Keratinocyte (primary cell): ENCODE data around the gene NCS1. TPM values are rescaled to one million over a fixed set of nuclear protein-coding genes. Genes with fewer than 3 reads are reported as not detected.

Experiments used
- DNase-seq: peaks from one replicate; pipeline ENCODE4 v3.0.0-alpha.2; 2011; ENCODE audit warnings: low read depth, missing footprints, low spot score
- FAIRE-seq: peaks from 2 replicates; lab custom pipeline; 2011; peaks lifted over from hg19 to GRCh38; lab: Jason Lieb, UNC
- H2AFZ ChIP-seq: 2 replicates; pipeline ENCODE4 v1.6.0; 2012; ENCODE audit warnings: low read length, control low read depth, inconsistent platforms; ENCODE audit not compliant: control insufficient read depth
- H3K27ac ChIP-seq: 2 replicates; pipeline ENCODE4 v1.5.1; 2011; ENCODE audit warnings: low read length; ENCODE audit not compliant: control insufficient read depth, insufficient read depth
- H3K27me3 ChIP-seq: 3 replicates; pipeline ENCODE4 v1.6.0; 2011; ENCODE audit warnings: low read length; ENCODE audit not compliant: control insufficient read depth, insufficient read depth; ENCODE audit errors: extremely low read depth
- H3K36me3 ChIP-seq, 2 experiments: 2 replicates in 1 of 2; 3 replicates in 1 of 2; pipeline ENCODE4 v1.5.1; 2011; ENCODE audit warnings: low read length in 2 of 2, mild to moderate bottlenecking in 1 of 2; ENCODE audit not compliant: control insufficient read depth in 2 of 2, insufficient read depth in 2 of 2; ENCODE audit errors: extremely low read depth in 1 of 2
- H3K4me1 ChIP-seq: 3 replicates; pipeline ENCODE4 v1.5.1; 2011; ENCODE audit warnings: low read length; ENCODE audit not compliant: control insufficient read depth, insufficient read depth; ENCODE audit errors: extremely low read depth
- H3K4me2 ChIP-seq: 3 replicates; pipeline ENCODE4 v1.6.0; 2011; ENCODE audit warnings: low read depth, low read length; ENCODE audit not compliant: control insufficient read depth, insufficient read depth; ENCODE audit errors: extremely low read depth
- H3K4me3 ChIP-seq, 3 experiments: fragments of 200-600 bp in 1 of 3; sonication (generic) in 1 of 3; 2 replicates in 2 of 3; 3 replicates in 1 of 3; pipeline ENCODE4 v1.5.1; 2011 to 2016; ENCODE audit warnings: low read length in 3 of 3, mild to moderate bottlenecking in 3 of 3, control low read depth in 2 of 3, inconsistent platforms in 1 of 3, low read depth in 1 of 3, mixed read lengths in 1 of 3, mixed run types in 1 of 3, moderate library complexity in 1 of 3; ENCODE audit not compliant: control insufficient read depth in 2 of 3, insufficient read depth in 2 of 3; ENCODE audit errors: extremely low read depth in 1 of 3
- H3K79me2 ChIP-seq: 2 replicates; pipeline ENCODE4 v1.6.0; 2012; ENCODE audit warnings: low read length; ENCODE audit not compliant: control insufficient read depth, insufficient read depth
- H3K9ac ChIP-seq: 3 replicates; pipeline ENCODE4 v1.6.0; 2011; ENCODE audit warnings: low read length; ENCODE audit not compliant: control insufficient read depth, insufficient read depth; ENCODE audit errors: extremely low read depth
- H3K9me1 ChIP-seq: 3 replicates; pipeline ENCODE4 v1.6.0; 2011; ENCODE audit warnings: low read length; ENCODE audit not compliant: control insufficient read depth, insufficient read depth; ENCODE audit errors: extremely low read depth
- H3K9me3 ChIP-seq: 2 replicates; pipeline ENCODE4 v1.5.1; 2012; ENCODE audit warnings: low read depth, low read length; ENCODE audit not compliant: control insufficient read depth
- H4K20me1 ChIP-seq: 3 replicates; pipeline ENCODE4 v1.6.0; 2011; ENCODE audit warnings: low read length; ENCODE audit not compliant: control insufficient read depth, insufficient read depth; ENCODE audit errors: extremely low read depth
- CTCF ChIP-seq, 3 experiments: IDR thresholded peaks in 1 of 3; conservative IDR thresholded peaks in 1 of 3; optimal IDR thresholded peaks in 1 of 3; 2 replicates in 2 of 3; 3 replicates in 1 of 3; pipeline versions ENCODE3 to v1.5.1; 2011; ENCODE audit warnings: low read length in 3 of 3, mild to moderate bottlenecking in 3 of 3, moderate library complexity in 2 of 3, control low read depth in 1 of 3, inconsistent platforms in 1 of 3; ENCODE audit not compliant: insufficient read depth in 2 of 3; ENCODE audit errors: extremely low read depth in 1 of 3
- EZH2 ChIP-seq: IDR thresholded peaks from one replicate; pipeline ENCODE4 v1.6.1; 2012; ENCODE audit warnings: inconsistent platforms, mild to moderate bottlenecking, low read length, moderate library complexity
- dilution Hi-C: fragments of 300-500 bp; cut with MboI; formaldehyde crosslinking; loops from one replicate; pipeline ENCODE4 v1.7.0; 2020; ENCODE audit warnings: low sequenced_read_pairs; ENCODE audit not compliant: extremely low pct_ligation_motif_present
- polyA plus RNA-seq, 5 experiments: library from polyadenylated mRNA; depleted of rRNA in 3 of 5; stranded (reverse) in 3 of 5; stranded (forward) in 1 of 5; unstranded in 1 of 5; fragments of >200 nt; gene quantifications; 1 replicate in 1 of 5; 2 replicates in 3 of 5; 3 replicates in 1 of 5; pipeline versions ENCODE4 v1.2.1 to v1.2.3, GENCODE V29; 2011 to 2012; ENCODE audit warnings: missing spikeins in 2 of 5, low read depth in 1 of 5, low replicate concordance in 1 of 5

The NCS1 gene
- polyA plus RNA-seq, 1 donor (not counting 4 experiments of a cell fraction or from before 2014, with no cell fraction given), result 49.1 TPM

GRCh38 chr9:130185017-130185416 lies 12.8 kb downstream of the NCS1 start:
- Histone ChIP-seq H4K20me1 (peaks cover 38% of the 10 kb centered on the region), H3K9ac (no peak overlapping the region), H3K27me3 (no peaks in the 10 kb centered on the region), H3K36me3 (peaks cover 6% of the 10 kb centered on the region in 2 experiments), H3K9me3 (no peaks in the 10 kb centered on the region), H3K9me1 (peaks cover 11% of the 10 kb centered on the region), H3K4me3 (no peak overlapping the region), H2AFZ (no peak overlapping the region), H3K4me2 (no peak overlapping the region), H3K27ac (no peak overlapping the region), H3K4me1 (peaks cover 37% of the 10 kb centered on the region), H3K79me2 (peaks cover 80% of the 10 kb centered on the region)
- no peak for FAIRE-seq
- no peak for TF ChIP-seq CTCF (optimal IDR thresholded peaks at IDR 0.05 in 1 of 3, IDR thresholded peaks at IDR 0.05 in 1 of 3, conservative IDR thresholded peaks at IDR 0.05 in 1 of 3; ENCODE audit: extremely low read depth in 1 of 3, insufficient read depth in 2 of 3, low read length in 3 of 3)
- TF ChIP-seq EZH2, result no peak
- no peak for DNase-seq
- dilution Hi-C loops, result no loop called here

DNA sequence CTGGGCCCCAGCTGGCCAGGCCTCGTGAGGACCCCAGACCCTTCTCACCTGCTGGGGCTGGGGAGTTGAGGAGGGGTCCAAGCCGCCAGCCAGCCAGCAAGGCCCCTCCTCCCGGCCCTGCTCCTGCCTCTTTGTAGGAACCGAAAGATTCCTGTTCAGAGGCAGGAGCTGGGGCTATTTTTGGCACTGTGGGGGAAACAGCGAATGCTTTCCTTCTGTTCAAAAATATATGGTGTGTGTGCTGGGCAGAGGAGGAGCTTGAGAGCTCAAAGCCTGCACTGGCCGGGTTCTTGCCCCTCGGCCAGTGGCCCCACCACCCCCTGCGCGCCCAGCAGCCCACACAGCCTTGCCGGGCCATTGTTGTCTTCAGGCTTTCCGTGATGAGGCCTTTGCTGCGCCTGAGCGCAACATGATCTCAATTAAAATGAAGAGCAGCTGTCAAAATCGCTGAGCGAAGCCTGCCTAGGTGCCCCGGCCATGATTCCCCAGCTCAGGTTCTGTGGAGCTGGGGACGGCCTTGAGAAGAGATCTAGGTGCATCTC lies 13.4 kb downstream of the NCS1 start:
- no peak overlapping the region for H3K4me2 ChIP-seq
- FAIRE-seq (no peak), DNase-seq (no peak)
- H4K20me1 ChIP-seq, result peaks cover 38% of the 10 kb centered on the region
- no peak overlapping the region for H3K27ac ChIP-seq
- H3K79me2 ChIP-seq, result peaks cover 81% of the 10 kb centered on the region
- no peak overlapping the region for H2AFZ ChIP-seq
- H3K4me1 ChIP-seq, result peaks cover 37% of the 10 kb centered on the region
- no peak overlapping the region for H3K4me3 ChIP-seq
- H3K27me3 ChIP-seq, result no peaks in the 10 kb centered on the region
- no peaks in the 10 kb centered on the region for H3K9me3 ChIP-seq
- TF ChIP-seq EZH2 (no peak), CTCF (optimal IDR thresholded peaks at IDR 0.05 in 1 of 3, IDR thresholded peaks at IDR 0.05 in 1 of 3, conservative IDR thresholded peaks at IDR 0.05 in 1 of 3; ENCODE audit: extremely low read depth in 1 of 3, insufficient read depth in 2 of 3, low read length in 3 of 3) (no peak)
- peaks cover 11% of the 10 kb centered on the region for H3K9me1 ChIP-seq
- no peak overlapping the region for H3K9ac ChIP-seq
- H3K36me3 ChIP-seq, result peaks cover 5 to 6% of the 10 kb centered on the region in 2 experiments
- dilution Hi-C loops, result no loop called here
